HepG2 (cell line): ENCODE results near the gene GPS2. TPM values are rescaled to one million over a fixed set of nuclear protein-coding genes. Genes with fewer than 3 reads are reported as not detected.

ENCODE experiments used
- FOSL1 ChIP-seq: sonication (generic); formaldehyde crosslinking; IDR thresholded peaks from 2 replicates; pipeline ENCODE4 v1.9.0; 2021; ENCODE audit warnings: missing genetic modification reagents, borderline replicate concordance
- FOXK2 ChIP-seq: fragments of 450-650 bp; IDR thresholded peaks from 2 replicates; pipeline ENCODE4 v1.6.1; 2016
- GABPB1 ChIP-seq: IDR thresholded peaks from 2 replicates; pipeline ENCODE4 v1.6.1; 2016; ENCODE audit warnings: mild to moderate bottlenecking, missing genetic modification reagents, moderate library complexity, missing compliant biosample characterization
- HIVEP1 ChIP-seq: sonication (generic); formaldehyde crosslinking; IDR thresholded peaks from 2 replicates; pipeline ENCODE4 v1.4.0; 2020; ENCODE audit warnings: mild to moderate bottlenecking, missing genetic modification reagents
- IRX3 ChIP-seq: sonication (generic); formaldehyde crosslinking; IDR thresholded peaks from 2 replicates; pipeline ENCODE4 v1.8.1; 2023; ENCODE audit warnings: mild to moderate bottlenecking, low read depth, missing genetic modification reagents, borderline replicate concordance
- NFKB2 ChIP-seq: sonication (generic); formaldehyde crosslinking; IDR thresholded peaks from 2 replicates; pipeline ENCODE4 v1.4.0; 2020; ENCODE audit warnings: missing genetic modification reagents, borderline replicate concordance
- SETDB1 ChIP-seq: sonication (generic); formaldehyde crosslinking; IDR thresholded peaks from 2 replicates; pipeline ENCODE4 v1.5.1; 2020; ENCODE audit warnings: missing genetic modification reagents, mild to moderate bottlenecking, borderline replicate concordance
- SPEN ChIP-seq: sonication (generic); formaldehyde crosslinking; IDR thresholded peaks from 2 replicates; pipeline ENCODE4 v1.5.1; 2020; ENCODE audit warnings: low read depth, mild to moderate bottlenecking, missing genetic modification reagents
- YEATS2 ChIP-seq: sonication (generic); formaldehyde crosslinking; IDR thresholded peaks from 2 replicates; pipeline ENCODE4 v1.4.0; 2020; ENCODE audit warnings: missing genetic modification reagents, borderline replicate concordance
- ZC3H13 ChIP-seq: sonication (generic); formaldehyde crosslinking; IDR thresholded peaks from 2 replicates; pipeline ENCODE4 v1.8.1; 2023; ENCODE audit warnings: mild to moderate bottlenecking, missing genetic modification reagents, moderate library complexity
- ZNF101 ChIP-seq: sonication (generic); formaldehyde crosslinking; IDR thresholded peaks from 2 replicates; pipeline ENCODE4 v1.4.0; 2020; ENCODE audit warnings: mild to moderate bottlenecking, low read depth, missing genetic modification reagents, borderline replicate concordance
- ZNF12 ChIP-seq: sonication (generic); formaldehyde crosslinking; IDR thresholded peaks from 2 replicates; pipeline ENCODE4 v1.5.0; 2020; ENCODE audit warnings: missing genetic modification reagents
- ZNF280B ChIP-seq: sonication (generic); formaldehyde crosslinking; IDR thresholded peaks from 2 replicates; pipeline ENCODE4 v1.5.0; 2020; ENCODE audit warnings: missing genetic modification reagents, mild to moderate bottlenecking, borderline replicate concordance
- ZNF501 ChIP-seq: sonication (generic); formaldehyde crosslinking; IDR thresholded peaks from 2 replicates; pipeline ENCODE4 v1.5.1; 2020; ENCODE audit warnings: mild to moderate bottlenecking, moderate library complexity, missing genetic modification reagents
- ZNF552 ChIP-seq: sonication (generic); formaldehyde crosslinking; IDR thresholded peaks from 2 replicates; pipeline ENCODE4 v1.9.0; 2022; ENCODE audit warnings: missing genetic modification reagents, mild to moderate bottlenecking, borderline replicate concordance
- ZNF766 ChIP-seq: sonication (generic); formaldehyde crosslinking; IDR thresholded peaks from 2 replicates; pipeline ENCODE4 v1.5.0; 2020; ENCODE audit warnings: missing genetic modification reagents, borderline replicate concordance
- ZZZ3 ChIP-seq: sonication (generic); formaldehyde crosslinking; IDR thresholded peaks from 2 replicates; pipeline ENCODE4 v1.4.0; 2020; ENCODE audit warnings: missing genetic modification reagents, mild to moderate bottlenecking, borderline replicate concordance
- polyA plus RNA-seq, 8 experiments: library from polyadenylated mRNA; depleted of rRNA in 3 of 8; stranded (reverse) in 7 of 8; unstranded in 1 of 8; fragments of >200 nt; fragmentation: Illumina TruSeq in 4 of 8; extraction: Trizol in 4 of 8; gene quantifications; 2 replicates each; pipeline versions ENCODE4 v1.2.1 to v1.2.3, GENCODE V29; 2011 to 2016; ENCODE audit warnings: low read depth in 4 of 8, missing spikeins in 1 of 8, mixed read lengths in 1 of 8; ENCODE audit not compliant: insufficient read depth in 1 of 8
- total RNA-seq, 5 experiments: library from RNA; depleted of rRNA; stranded (reverse); fragments of >200 nt; fragmentation: Illumina TruSeq; extraction: Trizol; gene quantifications; 2 replicates each; pipeline ENCODE4 v1.2.3, GENCODE V29; 2016; ENCODE audit warnings: low read depth in 1 of 5
- TF ChIP-seq, protein P1 (sequence below): sonication (generic); formaldehyde crosslinking; IDR thresholded peaks from 2 replicates; pipeline ENCODE4 v1.8.0; 2023; ENCODE audit warnings: mild to moderate bottlenecking, missing genetic modification reagents
- TF ChIP-seq, protein P2 (sequence below): sonication (generic); formaldehyde crosslinking; conservative IDR thresholded peaks from 2 replicates; pipeline ENCODE4 v1.4.0; 2020; ENCODE audit warnings: missing genetic modification reagents
- TF ChIP-seq, protein P3 (sequence below): sonication (generic); formaldehyde crosslinking; IDR thresholded peaks from 2 replicates; pipeline ENCODE4 v1.4.0; 2020; ENCODE audit warnings: missing genetic modification reagents
- TF ChIP-seq, protein P4 (sequence below): IDR thresholded peaks from 2 replicates; pipeline ENCODE4 v1.6.1; 2016; ENCODE audit warnings: missing genetic modification reagents, missing compliant biosample characterization

The GPS2 gene
- total and polyA plus RNA-seq, 2 of the 13 experiments (the other 11 are each of a cell fraction or from before 2014, with no cell fraction given): 58.0 to 59.4 TPM

- TF ChIP-seq ZNF280B: no peak
- TF ChIP-seq ZNF501 (CRISPR knock-in tag): peak; percentile 64; the same call in 1 of the 2 replicates
- TF ChIP-seq SETDB1: no peak
- TF ChIP-seq SPEN (CRISPR knock-in tag): peak; percentile 94
- TF ChIP-seq FOSL1 (CRISPR knock-in tag): no peak
- TF ChIP-seq, protein P1, sequence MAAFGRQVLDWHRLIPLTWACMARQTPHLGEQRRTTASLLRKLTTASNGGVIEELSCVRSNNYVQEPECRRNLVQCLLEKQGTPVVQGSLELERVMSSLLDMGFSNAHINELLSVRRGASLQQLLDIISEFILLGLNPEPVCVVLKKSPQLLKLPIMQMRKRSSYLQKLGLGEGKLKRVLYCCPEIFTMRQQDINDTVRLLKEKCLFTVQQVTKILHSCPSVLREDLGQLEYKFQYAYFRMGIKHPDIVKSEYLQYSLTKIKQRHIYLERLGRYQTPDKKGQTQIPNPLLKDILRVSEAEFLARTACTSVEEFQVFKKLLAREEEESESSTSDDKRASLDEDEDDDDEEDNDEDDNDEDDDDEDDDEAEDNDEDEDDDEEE (CRISPR knock-in tag): peak; percentile 80; the same call in 1 of the 2 replicates
- TF ChIP-seq GABPB1 (CRISPR knock-in tag): peak; percentile 97
- no peak for TF ChIP-seq FOXK2
- TF ChIP-seq, protein P2, sequence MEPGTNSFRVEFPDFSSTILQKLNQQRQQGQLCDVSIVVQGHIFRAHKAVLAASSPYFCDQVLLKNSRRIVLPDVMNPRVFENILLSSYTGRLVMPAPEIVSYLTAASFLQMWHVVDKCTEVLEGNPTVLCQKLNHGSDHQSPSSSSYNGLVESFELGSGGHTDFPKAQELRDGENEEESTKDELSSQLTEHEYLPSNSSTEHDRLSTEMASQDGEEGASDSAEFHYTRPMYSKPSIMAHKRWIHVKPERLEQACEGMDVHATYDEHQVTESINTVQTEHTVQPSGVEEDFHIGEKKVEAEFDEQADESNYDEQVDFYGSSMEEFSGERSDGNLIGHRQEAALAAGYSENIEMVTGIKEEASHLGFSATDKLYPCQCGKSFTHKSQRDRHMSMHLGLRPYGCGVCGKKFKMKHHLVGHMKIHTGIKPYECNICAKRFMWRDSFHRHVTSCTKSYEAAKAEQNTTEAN (CRISPR knock-in tag): 0 out of 2 replicates have a peak, but pooled peaks have one; percentile 42
- TF ChIP-seq, protein P3, sequence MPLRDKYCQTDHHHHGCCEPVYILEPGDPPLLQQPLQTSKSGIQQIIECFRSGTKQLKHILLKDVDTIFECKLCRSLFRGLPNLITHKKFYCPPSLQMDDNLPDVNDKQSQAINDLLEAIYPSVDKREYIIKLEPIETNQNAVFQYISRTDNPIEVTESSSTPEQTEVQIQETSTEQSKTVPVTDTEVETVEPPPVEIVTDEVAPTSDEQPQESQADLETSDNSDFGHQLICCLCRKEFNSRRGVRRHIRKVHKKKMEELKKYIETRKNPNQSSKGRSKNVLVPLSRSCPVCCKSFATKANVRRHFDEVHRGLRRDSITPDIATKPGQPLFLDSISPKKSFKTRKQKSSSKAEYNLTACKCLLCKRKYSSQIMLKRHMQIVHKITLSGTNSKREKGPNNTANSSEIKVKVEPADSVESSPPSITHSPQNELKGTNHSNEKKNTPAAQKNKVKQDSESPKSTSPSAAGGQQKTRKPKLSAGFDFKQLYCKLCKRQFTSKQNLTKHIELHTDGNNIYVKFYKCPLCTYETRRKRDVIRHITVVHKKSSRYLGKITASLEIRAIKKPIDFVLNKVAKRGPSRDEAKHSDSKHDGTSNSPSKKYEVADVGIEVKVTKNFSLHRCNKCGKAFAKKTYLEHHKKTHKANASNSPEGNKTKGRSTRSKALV (CRISPR knock-in tag): peak; percentile 46; the same call in 1 of the 2 replicates
- TF ChIP-seq YEATS2: peak; percentile 89
- no peak for TF ChIP-seq ZNF101
- peak; percentile 91 for TF ChIP-seq ZC3H13 (CRISPR knock-in tag)
- TF ChIP-seq HIVEP1 (CRISPR knock-in tag): peak; percentile 35; the same call in 1 of the 2 replicates
- peak; percentile 75; the same call in 1 of the 2 replicates for TF ChIP-seq NFKB2 (CRISPR knock-in tag)
- 0 out of 2 replicates have a peak, but pooled peaks have one; percentile 55 for TF ChIP-seq ZNF12 (CRISPR knock-in tag)
- peak; percentile 56; the same call in 1 of the 2 replicates for TF ChIP-seq ZZZ3 (CRISPR knock-in tag)
- TF ChIP-seq, protein P4, sequence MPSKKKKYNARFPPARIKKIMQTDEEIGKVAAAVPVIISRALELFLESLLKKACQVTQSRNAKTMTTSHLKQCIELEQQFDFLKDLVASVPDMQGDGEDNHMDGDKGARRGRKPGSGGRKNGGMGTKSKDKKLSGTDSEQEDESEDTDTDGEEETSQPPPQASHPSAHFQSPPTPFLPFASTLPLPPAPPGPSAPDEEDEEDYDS (CRISPR knock-in tag): peak; percentile 64; the same call in 1 of the 2 replicates
- TF ChIP-seq IRX3 (CRISPR knock-in tag): peak; percentile 85; the same call in 1 of the 2 replicates
- 0 out of 2 replicates have a peak, but pooled peaks have one; percentile 37 for TF ChIP-seq ZNF766 (CRISPR knock-in tag)
- 0 out of 2 replicates have a peak, but pooled peaks have one; percentile 32 for TF ChIP-seq ZNF552 (CRISPR knock-in tag)
Measured at GRCh38 chr17:7314719-7315569, at the start of gene GPS2 (continued).
